Fibroblast of the aortic adventitia (primary cell): ENCODE measurements around the gene ZDHHC12. TPM values are rescaled to one million over a fixed set of nuclear protein-coding genes. Genes with fewer than 3 reads are reported as not detected.

ENCODE experiments used
- DNase-seq: peaks from one replicate; pipeline ENCODE4 v3.0.0-alpha.2; 2010; ENCODE audit warnings: low read depth
- H3K4me3 ChIP-seq: 2 replicates; pipeline ENCODE4 v1.5.1; 2011; ENCODE audit warnings: low read depth, mild to moderate bottlenecking, control low read depth, low read length, moderate library complexity
- CTCF ChIP-seq: IDR thresholded peaks from 2 replicates; pipeline ENCODE4 v1.5.1; 2011; ENCODE audit warnings: mild to moderate bottlenecking, low read length, control low read depth, inconsistent platforms; ENCODE audit not compliant: insufficient read depth
- total RNA-seq: library from RNA; depleted of rRNA; stranded (reverse); fragments of >200 nt; gene quantifications from 2 replicates; pipeline ENCODE4 v1.2.3, GENCODE V29; 2012; ENCODE audit warnings: low replicate concordance

ZDHHC12 gene
- total RNA-seq, 1 donor: 18.9 TPM

- H3K4me3 ChIP-seq: no peak overlapping the region
- no peak for TF ChIP-seq CTCF
- no peak for DNase-seq
Observed at GRCh38 chr9:128765499-128765898, 41.6 kb upstream of the ZDHHC12 start.

- no peak for DNase-seq
- no peak overlapping the region for H3K4me3 ChIP-seq
- TF ChIP-seq CTCF: no peak
Observed at GRCh38 chr9:128764361-128764760, 40.4 kb upstream of the ZDHHC12 start.

GRCh38 chr9:128762671-128763449, 38.9 kb upstream of the ZDHHC12 start:
- DNase-seq: no peak
- no peak overlapping the region for H3K4me3 ChIP-seq
- TF ChIP-seq CTCF: no peak

GRCh38 chr9:128757602-128758001, 33.7 kb upstream of the ZDHHC12 start:
- H3K4me3 ChIP-seq: no peak overlapping the region
- no peak for DNase-seq
- no peak for TF ChIP-seq CTCF

- TF ChIP-seq CTCF: no peak
- H3K4me3 ChIP-seq: no peak overlapping the region
- no peak for DNase-seq
Observed at GRCh38 chr9:128753627-128754026, 29.7 kb upstream of the ZDHHC12 start.

GRCh38 chr9:128750926-128751595, 27.1 kb upstream of the ZDHHC12 start:
- no peak for TF ChIP-seq CTCF
- H3K4me3 ChIP-seq: no peak overlapping the region
- DNase-seq: no peak
